Measurements from ENCODE around the gene TBX15.
"Not testable (repeated sequence)": the region's sequence is repeated elsewhere in the genome, so short reads cannot be mapped to it uniquely, and the experiment has no call there.

The TBX15 gene

DNA sequence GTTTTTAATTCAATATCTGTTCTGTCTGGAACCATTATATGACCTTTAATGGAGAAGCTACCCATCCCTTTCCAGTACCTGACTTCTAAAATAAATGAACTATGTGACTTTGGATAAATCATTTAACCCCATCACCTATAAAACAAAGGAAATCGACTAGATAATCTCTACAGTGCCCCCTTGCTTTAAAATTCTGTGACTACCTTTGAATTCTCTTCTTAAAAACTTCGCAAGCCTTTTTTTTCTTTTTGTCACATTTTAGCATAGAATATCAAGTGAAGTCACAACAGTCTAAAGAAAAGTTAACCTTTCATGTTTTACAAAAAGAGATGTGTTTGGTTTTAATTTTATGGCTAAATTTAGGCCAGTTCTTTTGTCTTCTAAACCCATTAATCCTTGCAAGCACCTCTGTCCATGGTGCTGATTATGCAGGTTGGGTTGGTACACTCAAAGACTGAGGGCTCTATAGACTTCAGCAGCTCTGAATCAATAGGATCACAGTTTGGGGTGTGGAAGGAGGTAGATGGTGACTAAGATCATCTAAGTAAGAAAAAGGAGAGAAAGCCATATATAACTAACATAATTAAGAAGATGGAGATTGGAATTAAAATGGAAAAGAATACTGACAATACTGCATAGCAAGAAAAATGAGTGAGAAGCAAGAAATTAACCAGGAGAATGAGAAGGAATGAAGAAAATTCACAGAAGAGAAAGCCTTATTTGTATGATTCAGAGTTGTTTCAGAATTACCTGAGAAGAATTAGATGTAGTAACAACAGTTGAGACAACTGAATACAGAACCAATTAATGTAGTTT, 59.2 kb downstream of the TBX15 start:
- in situ Hi-C loops (cut with MboI; ENCODE audit: low sequenced_read_pairs) = no loop called here

DNA sequence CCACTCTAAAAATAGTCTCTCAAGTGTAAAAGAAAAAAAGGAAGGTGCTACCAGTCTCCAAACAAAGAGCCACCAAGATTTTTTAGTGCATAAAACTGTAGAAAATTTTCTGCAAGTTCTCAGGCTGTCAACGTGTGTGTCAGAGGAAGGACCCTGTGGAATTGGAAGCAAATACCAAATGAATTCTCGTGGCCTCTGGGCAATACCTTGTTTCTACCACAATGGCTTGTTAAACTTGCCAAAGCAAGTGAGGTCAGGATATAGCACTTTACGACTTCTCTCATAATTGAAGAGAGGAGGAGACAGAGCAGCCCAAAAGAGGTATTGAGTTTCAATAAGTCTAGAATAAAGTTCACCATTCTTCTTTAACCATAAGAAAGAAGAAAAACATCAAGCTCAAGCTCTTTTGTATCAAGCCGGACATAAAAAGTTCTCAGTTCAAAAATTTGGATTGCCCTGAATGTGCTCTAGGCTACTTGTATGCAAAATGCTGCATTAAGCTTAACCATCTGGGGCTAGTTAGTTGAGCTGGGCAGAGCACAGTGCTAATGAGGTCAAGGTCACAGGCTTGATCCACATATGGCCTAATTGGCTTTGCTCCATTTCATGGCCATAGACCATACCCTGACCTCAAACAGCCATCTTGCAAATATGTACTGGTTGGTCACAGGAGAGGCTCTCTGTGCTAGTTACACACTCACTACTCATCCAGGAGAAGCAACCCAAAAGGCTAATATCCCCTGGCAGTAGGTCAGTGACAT, 60.5 kb downstream of the TBX15 start:
- in situ Hi-C loops (cut with MboI; ENCODE audit: low sequenced_read_pairs) = no loop called here

DNA sequence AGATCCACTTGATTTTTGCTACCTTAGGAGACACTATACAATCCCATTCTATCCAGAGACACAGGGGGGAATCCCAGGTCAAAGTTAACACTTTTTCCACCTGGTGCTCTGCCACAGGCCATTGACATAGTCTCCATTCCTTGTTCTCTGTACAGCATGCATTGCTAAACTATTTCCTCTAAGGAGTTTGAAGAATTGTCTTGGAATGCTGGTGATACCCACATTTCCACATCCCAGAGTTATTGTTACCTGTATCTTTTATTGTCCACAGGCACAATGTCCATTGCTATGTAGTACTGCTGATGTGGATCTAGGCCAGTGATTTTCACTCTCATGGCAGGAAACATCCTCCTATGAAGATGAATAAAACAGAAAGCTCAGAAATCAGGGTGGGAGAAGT, 61.9 kb downstream of the TBX15 start:
- in situ Hi-C loops (cut with MboI; ENCODE audit: low sequenced_read_pairs) = no loop called here

DNA sequence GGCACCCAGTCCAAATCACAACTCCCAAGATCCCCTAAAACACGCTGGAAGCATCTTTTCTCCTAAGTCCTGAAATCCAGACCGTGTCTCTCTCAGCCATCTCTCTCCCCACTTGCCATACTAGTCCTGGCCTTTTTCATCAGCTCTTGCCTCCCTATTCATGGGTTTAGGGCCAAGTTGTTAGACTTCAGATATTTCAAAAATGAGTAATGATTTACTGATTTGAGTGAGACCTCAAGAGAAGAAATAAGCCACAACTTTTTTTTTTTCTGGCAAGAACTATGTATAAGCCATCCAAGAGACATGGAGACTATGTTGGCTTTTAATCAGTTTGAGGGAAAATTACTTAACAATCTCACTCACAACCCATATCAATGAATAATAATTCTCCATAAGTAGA, 62.5 kb downstream of the TBX15 start:
- in situ Hi-C loops (cut with MboI; ENCODE audit: low sequenced_read_pairs) = no loop called here

DNA sequence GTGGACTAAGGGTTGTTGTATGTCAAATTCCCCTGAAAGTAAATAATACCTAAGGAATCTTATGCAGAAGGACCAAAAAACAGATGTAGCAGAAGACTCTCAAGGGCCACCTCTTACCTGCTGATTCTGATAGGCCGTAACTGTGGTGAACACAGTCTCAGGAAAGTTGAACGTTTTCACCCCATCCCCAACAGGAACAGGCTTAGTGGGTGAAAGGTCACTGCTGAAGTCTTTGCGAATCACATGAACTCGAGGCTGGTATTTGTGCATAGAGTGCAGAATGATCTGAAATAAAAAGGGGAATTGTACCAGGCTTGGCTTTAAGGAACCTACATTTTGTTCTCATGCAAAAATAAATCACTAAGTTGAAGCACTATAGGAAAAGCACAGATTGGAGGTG, 64.8 kb downstream of the TBX15 start:
- in situ Hi-C loops (cut with MboI; ENCODE audit: low sequenced_read_pairs) = no loop called here

DNA sequence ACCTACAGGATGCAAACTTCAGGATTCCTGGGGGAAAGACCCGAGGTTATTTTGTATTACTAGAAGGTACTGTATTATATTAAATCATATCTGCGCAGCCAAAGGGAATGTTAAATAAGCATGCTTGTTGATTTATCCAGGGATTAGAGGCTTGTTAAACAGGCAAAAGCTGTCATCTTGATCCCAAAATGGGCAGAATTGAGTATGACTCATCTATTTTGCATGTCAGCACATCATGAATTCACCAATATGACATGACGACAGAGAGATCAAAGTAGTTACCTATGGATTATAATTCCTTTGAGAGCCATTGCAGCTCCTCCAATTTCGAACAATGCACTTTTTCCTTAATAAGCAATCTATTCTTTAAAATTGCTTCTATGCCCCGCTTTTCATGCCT, 66.1 kb downstream of the TBX15 start:
- in situ Hi-C loops (cut with MboI; ENCODE audit: low sequenced_read_pairs) = no loop called here

DNA sequence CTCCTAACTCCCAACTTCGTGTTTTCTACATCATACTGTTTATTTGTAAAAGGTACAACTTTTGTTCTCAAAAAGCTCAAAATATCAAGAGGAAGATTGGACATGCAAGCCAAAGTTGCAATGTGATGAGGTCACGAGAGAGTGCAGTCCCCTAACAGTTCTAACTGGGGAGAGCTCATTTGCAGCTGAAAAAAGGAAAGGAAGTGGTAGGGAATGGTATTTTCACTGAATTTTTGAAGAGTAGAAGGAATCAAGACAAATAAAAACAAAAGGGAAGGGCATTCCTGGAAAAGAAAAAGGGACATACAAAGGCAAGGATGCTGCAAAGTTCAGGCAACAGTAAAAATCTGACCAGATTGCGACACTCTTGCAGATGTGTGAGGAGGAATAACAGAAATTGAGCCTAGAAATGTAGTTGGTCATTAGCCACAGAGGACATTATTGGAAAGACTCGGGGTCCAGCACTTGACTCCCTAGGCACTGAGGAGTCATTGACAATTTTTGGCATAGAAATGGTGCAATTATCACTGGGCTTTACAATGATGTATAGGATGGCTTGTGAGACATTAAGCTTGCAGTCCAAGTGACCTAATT, 67.9 kb downstream of the TBX15 start:
- in situ Hi-C loops (cut with MboI; ENCODE audit: low sequenced_read_pairs) = no loop called here

DNA sequence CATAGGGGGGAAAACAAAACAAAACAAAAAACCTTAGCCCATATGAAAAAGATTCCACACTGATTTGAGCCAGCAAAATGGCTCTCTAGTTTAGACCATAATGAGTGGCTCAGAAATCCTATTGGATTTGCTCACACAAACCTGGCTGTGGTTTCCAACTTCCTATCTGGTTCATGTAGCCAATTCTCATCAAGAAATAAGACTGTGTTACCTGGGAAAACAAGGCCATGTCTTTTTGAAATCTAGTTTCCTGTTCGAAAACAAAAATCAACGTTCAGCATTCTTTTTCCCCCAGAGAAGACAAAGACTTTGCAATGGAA, 69.2 kb downstream of the TBX15 start:
- in situ Hi-C loops (cut with MboI; ENCODE audit: low sequenced_read_pairs) = no loop called here

DNA sequence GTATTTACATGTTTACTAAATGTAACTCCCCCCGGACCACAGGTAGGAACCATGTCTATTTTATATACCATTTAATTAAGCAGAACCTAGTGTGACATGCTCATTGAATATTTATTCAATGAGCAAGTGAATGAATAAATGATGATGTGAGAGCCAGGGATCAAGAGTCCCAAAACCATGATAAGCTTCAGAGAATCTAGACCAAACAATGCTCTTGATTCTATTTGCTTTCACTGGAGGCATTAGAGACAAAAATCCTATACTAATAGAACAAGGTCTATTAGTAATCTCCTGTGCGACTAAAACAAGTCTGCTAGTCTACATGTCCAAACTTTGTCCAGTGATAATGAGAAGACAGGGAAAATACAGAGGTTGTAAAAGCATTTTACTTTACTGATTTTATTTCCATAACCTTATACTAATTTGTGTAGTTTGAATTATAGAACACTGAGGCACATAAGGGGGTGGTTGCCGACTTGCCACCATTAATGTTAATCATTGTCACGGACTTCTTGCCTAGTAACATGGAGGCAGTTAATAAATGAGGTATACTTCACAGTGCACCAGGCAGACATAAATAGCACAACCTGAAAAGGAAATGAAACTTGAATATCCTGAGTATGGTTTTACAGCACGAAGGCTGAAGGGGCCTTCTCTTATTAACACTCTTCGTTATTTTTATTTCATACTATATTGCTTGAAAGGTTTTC, 69.8 kb downstream of the TBX15 start:
- in situ Hi-C loops (cut with MboI; ENCODE audit: low sequenced_read_pairs) = no loop called here

DNA sequence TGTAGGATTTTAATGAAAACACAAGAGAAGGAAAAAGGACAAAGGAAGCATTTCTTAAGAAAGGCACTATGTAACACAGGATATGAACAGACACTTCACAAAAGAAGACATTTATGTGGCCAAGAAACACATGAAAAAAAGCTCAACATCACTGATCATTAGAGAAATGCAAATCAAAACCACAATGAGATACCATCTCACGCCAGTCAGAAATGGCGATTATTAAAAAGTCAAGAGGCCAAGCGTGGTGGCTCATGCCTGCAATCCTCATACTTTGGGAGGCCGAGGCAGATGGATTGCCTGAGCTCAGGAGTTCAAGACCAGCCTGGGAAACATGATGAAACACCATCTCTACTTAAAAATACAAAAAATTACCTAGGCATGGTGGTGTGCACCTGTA, 71.8 kb downstream of the TBX15 start:
- in situ Hi-C loops (cut with MboI; ENCODE audit: low sequenced_read_pairs) = not testable (repeated sequence)

DNA sequence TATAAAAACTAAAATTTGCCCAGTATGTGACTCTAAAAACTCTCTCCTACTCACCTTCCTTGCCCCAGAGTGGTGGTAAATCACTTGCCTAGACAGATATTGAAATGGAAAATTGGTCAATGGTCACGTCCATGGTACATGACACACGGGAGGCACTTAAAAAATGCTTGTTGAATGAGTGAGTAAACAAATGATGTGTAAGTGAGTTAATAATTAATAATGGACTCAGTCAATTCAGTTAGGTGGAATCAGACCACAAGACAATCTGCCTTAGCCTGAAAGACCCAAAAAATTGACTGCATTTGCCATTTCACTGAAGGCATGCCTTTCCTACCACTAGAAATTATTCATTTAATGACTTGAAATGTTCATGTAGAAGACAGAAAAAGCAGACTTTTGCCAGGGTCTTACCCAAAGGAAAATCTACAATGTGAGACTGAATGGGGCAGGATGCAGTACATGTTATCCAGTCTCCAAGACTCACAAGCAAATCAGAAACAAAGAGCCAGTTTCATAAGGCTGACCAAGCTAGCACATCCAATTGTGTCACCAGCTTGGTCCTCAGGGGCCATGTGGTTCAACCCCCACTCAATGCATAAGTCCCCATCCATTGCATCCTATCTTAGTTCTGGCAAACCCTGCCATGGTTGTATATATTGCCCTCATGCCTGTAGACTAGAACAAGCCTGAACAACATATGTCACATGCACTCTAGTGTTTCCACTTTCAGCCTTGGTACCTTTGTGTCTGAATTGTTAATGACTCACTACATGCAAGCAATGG, 73.6 kb downstream of the TBX15 start:
- in situ Hi-C loops (cut with MboI; ENCODE audit: low sequenced_read_pairs) = no loop called here

DNA sequence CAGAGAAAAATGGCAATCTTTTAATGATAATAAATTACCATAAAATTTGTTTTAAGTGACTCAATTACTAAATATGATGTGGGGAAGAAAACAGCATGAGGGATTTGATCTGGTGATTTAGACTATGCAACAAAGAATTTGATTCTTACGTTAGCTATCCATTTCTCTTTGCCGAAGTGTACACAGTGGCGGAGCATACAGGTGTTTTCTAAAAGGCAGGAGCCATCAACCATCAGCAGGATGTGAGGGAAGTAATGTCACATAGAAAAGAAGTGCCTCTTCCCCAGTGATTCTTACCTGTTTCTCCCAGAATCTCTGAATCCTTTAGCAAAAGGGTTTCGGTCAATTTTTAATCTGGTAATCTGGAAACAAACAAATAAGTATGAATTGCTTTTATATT, 74.3 kb downstream of the TBX15 start:
- in situ Hi-C loops (cut with MboI; ENCODE audit: low sequenced_read_pairs) = no loop called here

DNA sequence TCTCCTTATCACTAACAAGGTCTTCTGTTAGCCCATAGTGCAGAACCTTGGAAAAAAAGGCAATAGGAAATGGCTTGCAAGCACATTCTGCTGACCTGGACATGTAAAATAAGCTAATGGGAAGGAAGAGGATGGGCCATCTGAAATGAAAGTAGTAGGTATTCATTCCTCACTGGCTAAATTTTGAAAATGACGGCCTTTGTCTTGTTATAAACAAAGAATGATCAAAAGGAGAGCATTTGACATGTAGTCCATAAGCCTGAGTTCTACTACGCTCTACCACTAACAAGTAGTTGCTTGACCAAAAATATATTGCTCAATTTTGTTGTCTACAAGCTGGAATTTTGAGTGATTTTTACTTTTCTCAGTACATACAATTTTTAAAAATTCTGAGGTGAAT, 75.6 kb downstream of the TBX15 start:
- in situ Hi-C loops (cut with MboI; ENCODE audit: low sequenced_read_pairs) = no loop called here

DNA sequence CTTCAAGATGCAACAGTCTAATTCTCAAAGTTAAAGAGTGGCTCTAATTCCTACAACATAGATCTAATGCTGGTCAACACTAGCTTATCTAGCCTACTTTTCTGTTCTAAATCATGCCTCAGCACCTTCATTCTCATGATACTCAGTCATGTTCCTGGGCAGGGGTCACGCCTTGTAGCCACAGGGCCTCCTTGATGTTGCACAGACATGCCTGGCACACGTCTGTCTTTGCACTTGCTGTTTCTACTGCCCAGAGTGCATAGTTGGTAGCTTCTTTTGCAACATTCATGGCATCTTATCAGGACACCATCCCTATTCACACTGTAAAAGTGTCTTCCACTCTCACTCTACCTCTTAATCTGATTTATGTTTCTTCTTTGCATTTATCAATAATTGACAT, 76.6 kb downstream of the TBX15 start:
- in situ Hi-C loops (cut with MboI; ENCODE audit: low sequenced_read_pairs) = no loop called here

DNA sequence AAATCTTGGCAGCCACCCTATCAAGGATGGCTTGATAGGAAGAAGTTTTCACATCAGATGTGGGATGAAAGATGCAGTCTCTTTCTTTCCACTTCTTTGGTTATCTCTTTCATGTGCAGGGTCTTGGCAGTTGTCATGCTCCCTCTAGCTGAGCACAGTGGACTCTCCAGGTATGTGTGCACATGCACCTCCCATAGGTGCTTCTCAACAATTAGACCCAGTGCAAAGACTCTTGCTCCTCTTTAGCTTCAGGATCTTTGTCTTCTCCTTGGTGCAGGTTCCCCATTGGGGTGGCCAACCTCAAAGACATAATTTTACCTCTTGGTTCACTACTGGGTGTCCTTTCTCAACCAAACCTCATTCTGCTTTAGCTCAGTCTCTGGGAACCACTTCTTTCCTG, 80.7 kb downstream of the TBX15 start:
- in situ Hi-C loops (cut with MboI; ENCODE audit: low sequenced_read_pairs) = no loop called here

DNA sequence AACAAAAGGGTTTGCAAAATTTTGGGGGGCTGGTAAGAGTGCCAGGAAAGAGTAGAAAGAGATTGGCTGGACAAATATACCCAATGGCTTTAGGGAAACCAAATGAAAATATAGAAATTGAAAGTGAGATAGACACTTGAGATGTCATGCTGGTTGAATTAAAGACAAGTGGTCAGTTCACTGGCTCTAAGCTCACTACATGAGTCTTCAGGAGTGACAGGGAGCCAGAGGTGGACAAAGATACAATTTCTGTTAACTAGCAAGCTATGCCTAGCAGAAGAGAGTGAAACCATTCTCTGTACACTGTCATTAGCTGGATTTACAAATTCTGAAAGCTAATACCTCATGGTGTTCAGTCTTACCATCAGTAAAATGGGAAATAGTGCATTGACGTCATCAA, 82.5 kb downstream of the TBX15 start:
- in situ Hi-C loops (cut with MboI; ENCODE audit: low sequenced_read_pairs) = no loop called here

DNA sequence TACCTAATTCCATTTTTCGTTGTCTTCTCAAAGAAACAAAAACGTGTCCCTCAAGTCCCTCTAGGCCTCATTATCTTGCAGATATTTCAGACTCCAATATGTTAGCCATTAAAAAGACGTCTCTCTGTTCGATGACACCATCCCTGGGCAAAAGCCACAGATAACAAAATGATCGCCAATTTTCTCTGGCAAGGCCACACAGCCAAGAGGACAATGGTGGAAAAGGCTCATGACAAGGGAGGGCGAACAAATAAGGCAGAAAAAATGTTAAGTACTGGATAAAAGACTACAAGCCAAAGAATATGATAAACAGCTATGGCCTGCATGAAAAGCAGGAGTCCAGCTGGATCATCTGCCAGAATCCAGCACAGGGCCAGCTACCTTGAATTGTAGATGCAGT, 82.9 kb downstream of the TBX15 start:
- in situ Hi-C loops (cut with MboI; ENCODE audit: low sequenced_read_pairs) = no loop called here

DNA sequence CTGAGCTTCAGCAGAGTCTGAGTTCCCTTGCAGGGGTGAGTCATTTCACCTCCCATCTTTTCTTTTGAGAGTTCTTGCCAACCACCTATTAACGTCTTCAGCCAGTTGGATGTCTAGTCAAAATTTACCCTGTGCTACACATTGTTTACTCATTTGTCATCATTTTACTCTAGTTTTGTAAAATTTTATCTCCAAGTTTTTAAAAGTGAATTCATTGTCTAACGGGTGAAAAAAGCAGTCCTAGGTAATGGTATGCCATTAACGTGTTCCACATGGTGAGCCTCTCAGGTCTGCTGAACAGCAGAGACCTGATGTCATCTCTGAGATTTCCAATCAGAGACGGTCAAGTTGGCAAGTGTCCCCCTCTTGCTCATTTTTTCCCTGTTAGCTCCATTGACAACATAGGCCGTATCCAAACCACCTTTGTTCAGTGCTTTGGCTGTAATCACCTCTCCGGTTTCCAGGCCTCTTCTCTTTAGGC, 85.4 kb downstream of the TBX15 start:
- in situ Hi-C loops (cut with MboI; ENCODE audit: low sequenced_read_pairs) = no loop called here

DNA sequence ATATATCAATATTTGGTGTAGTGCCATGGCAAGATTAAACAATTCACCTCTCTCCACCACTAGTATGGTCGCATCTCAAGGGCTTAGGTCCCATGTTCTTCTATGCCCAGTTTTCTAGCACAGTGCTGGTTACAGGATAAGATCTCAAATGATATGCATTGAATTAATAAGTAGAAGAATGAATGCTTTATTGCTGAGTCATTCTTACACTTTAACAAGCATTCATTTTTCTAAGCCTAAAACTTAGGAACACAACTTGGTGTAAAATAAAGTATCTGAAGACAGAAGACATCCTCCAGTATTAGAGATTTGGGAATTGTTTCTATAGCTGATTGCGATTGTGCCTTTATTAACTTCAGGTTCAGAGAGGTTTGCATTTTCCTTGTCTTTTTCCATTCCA, 85.8 kb downstream of the TBX15 start:
- in situ Hi-C loops (cut with MboI; ENCODE audit: low sequenced_read_pairs) = no loop called here

DNA sequence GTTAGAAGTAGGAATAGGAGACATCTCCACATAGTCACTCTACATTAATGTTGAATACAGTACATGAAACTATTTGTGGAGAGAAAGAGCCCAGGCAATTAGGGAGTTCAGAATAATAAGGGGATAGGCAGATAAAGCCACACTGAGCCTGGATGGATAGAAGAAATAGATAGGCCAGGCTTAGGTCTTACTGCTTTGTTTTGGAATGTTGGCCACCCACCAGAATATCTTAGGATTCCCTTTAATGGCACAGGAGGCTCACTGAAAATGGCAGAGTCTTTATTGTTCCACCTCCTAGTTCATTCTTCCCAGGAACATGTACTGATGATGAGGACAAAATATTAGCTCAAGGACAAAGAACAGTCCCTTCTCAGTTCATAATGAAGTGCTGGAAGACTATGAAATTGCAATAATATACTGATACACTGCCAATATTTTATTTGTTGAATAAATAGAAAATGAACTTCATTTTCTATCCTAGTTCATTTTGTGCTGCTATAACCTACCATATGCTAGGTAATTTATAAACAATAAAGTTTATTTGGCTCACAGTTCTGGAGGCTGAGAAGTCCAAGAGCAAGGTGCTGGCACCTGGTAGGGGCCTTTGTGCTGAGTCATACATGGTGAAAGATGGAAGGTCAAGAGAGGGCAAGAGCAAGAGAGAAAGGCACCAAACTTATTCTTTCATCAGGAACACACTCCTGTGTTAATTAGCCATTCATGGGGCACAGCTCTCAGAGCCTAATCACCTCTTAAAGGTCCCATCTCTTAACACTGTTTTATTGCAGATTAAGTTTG, 87.3 kb downstream of the TBX15 start:
- in situ Hi-C loops (cut with MboI; ENCODE audit: low sequenced_read_pairs) = no loop called here
